ENCODE data around the gene DDR2.
"Not testable (repeated sequence)": the region's sequence is repeated elsewhere in the genome, so short reads cannot be mapped to it uniquely, and the experiment has no call there.

The DDR2 gene

DNA sequence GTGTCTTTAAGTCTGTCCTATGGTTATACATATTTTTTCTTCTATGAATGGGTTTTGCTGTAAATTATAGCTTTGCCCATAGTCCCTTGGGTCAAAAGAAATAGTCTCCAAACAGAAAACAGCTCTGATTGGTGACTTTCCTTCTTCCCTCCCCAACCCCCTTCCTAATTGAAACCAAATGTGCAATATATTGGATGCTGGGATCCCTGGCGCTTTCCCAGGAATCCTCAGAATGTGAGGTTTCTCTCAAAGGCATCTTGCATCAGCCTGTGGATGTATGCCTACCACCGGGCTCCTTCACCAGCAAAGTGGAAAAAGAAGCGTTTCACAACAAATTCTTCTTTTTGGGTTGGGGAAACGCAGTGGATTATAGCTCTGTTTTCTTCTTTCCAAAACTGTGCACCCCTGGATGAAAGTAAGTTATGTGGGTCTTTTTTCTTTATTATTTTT lies at the start of gene DDR2:
Gene DDR2, plus strand, starts transcription at position 248 of the 450 bp plus-strand sequence. CDS start 86,600 bp downstream, outside the sequence.
- DNase-seq (ENCODE audit: low read depth, low spot score), result no peak

GRCh38 chr1:162582901-162583300 lies 49.4 kb upstream of the DDR2 start:
- not testable (repeated sequence) for DNase-seq (ENCODE audit: low read depth, low spot score)

DNA sequence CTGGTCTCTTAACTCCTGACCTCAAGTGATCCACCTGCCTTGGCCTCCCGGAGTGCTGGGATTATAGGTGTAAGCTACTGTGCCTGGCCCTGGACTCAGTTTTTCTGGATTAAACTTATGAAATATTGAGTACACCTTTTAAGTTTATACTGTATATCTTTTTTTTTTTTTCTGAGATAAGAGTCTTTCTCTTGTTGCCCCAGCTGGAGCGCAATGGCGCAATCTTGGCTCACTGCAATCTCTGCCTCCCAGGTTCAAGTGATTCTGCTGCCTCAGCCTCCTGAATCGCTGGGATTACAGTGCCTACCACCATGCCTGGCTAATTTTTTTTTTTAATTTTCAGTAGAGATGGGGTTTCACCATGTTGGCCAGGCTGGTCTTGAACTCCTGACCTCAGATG lies 47.2 kb upstream of the DDR2 start:
- DNase-seq (ENCODE audit: low read depth, low spot score), result not testable (repeated sequence)

- no peak for DNase-seq (ENCODE audit: low read depth, low spot score)
Observed at GRCh38 chr1:162587347-162587746, 44.9 kb upstream of the DDR2 start.

GRCh38 chr1:162587761-162588260 lies 44.5 kb upstream of the DDR2 start:
- DNase-seq (ENCODE audit: low read depth, low spot score), result no peak

- DNase-seq (ENCODE audit: low read depth, low spot score), result no peak
Observed at GRCh38 chr1:162590101-162590500, 42.2 kb upstream of the DDR2 start.

- no peak for DNase-seq (ENCODE audit: low read depth, low spot score)
Observed at GRCh38 chr1:162590686-162591085, 41.6 kb upstream of the DDR2 start.

- DNase-seq (ENCODE audit: low read depth, low spot score), result no peak
Observed at GRCh38 chr1:162596514-162597170, 35.6 kb upstream of the DDR2 start.

GRCh38 chr1:162599451-162599850 lies 32.8 kb upstream of the DDR2 start:
- no peak for DNase-seq (ENCODE audit: low read depth, low spot score)

DNA sequence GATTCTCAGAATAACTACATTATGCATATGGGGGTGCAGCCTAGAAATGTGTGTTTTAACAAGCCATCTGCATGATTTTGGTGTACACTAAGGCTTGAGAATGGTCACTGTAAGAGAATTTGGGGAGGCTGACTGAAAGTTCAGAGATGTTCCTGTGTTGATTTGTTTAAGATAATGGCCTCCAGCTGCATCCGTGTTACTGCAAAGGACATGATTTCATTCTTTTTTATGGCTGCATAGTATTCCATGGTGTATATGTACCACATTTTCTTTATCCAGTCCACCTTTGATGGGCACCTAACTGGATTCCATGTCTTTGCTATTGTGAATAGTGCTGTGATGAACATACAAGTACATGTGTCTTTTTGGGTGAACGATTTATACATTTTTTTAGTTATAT lies 29.1 kb upstream of the DDR2 start:
- not testable (repeated sequence) for DNase-seq (ENCODE audit: low read depth, low spot score)

DNA sequence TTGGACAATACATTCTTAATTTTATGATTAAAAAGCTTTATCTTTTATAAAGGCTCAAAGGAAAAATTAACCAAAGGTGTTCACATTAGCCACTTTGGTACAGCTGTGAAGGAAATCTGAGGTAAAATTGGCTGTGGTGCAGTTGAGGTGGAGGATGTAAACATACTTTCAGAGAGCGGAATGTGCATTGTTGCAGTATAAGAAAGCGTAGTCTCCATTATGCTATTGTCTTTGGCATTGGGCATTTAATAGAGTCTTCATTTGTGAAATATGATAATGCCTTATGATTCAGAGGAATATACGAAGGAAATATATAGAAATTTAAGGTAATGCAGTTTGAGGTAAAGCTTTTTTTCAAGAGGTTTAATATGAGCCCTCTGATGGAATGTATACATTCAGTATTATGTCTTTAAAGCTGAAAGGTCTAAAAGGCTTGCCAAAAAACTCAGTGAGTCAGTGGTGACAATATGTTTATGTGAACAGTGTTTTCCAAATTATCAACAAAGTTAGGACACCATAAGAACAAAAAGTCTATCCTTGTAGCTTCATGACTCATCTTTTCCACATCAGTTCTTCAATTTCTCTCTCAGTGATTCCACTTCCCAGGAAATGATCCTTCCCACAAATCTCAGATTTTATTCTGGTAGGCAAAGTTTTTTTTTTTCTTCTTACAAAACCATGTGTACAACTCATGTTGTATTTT lies 26.9 kb upstream of the DDR2 start:
- DNase-seq (ENCODE audit: low read depth, low spot score), result no peak

GRCh38 chr1:162609306-162609705 lies 23.0 kb upstream of the DDR2 start:
- DNase-seq (ENCODE audit: low read depth, low spot score), result no peak

GRCh38 chr1:162612606-162613400 lies 19.5 kb upstream of the DDR2 start:
- DNase-seq (ENCODE audit: low read depth, low spot score), result no peak

DNA sequence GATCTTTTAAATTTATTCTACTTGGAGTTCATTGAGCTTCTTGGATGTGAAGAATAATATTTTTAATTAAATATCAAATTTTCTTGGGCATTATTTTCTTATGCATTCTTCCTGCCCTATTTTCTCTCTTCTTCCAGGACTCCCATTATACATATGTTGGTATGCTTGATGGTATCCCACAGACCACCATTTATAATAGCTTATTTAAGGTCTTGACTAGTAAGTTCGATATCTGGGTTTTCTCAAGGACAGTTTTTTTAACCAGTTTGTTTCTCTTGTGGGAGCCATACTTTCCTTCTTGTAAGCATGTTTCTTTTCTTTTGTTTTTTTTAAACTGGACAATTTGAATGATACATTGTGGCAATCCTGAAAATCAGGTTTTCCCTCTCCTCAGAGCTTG lies 15.4 kb upstream of the DDR2 start:
- DNase-seq (ENCODE audit: low read depth, low spot score), result no peak

GRCh38 chr1:162617513-162617912 lies 14.8 kb upstream of the DDR2 start:
- no peak for DNase-seq (ENCODE audit: low read depth, low spot score)

GRCh38 chr1:162619076-162619475 lies 13.2 kb upstream of the DDR2 start:
- DNase-seq (ENCODE audit: low read depth, low spot score), result no peak

- DNase-seq (ENCODE audit: low read depth, low spot score), result no peak
Observed at GRCh38 chr1:162621256-162621655, 11.0 kb upstream of the DDR2 start.

DNA sequence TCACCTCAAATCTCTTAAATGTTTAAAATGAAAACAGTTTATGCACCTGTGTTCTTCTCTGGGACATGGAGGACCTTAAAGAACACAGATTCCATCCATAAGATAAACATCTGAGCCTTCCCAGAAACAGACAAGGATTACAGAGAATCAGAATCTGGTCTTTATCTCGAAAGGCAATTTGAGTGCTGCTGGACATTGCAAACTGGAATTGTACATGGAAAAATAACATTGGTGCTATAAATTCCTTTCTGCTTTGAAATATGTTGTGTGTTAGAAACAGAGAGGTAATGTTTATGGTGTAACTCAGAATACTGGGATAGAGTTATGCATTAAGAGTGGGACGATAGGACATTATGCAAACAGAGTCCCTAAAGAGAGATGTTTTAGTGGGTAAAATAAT lies 6.6 kb upstream of the DDR2 start:
- no peak for DNase-seq (ENCODE audit: low read depth, low spot score)

- DNase-seq (ENCODE audit: low read depth, low spot score), result no peak
Observed at GRCh38 chr1:162626094-162626493, 6.2 kb upstream of the DDR2 start.

DNA sequence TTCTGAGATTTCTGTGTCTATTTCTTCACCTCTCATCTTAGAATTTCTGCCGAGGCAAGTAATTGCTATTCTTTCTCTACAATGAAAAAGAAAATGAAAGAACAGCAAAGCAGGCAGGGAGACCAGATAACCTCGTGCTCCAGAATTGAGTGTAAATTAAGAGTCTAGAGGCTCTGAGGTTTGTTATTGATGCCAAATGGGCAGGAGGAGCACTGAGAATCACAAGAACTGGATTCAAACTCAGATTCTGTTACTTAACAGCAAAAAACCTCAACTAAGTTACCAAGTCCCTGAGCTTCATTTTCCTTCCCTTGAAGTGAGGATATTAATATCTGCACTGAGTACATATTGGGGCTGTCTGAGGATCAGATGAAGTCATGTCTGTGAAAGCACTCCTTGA lies 5.5 kb upstream of the DDR2 start:
- DNase-seq (ENCODE audit: low read depth, low spot score), result no peak

DNA sequence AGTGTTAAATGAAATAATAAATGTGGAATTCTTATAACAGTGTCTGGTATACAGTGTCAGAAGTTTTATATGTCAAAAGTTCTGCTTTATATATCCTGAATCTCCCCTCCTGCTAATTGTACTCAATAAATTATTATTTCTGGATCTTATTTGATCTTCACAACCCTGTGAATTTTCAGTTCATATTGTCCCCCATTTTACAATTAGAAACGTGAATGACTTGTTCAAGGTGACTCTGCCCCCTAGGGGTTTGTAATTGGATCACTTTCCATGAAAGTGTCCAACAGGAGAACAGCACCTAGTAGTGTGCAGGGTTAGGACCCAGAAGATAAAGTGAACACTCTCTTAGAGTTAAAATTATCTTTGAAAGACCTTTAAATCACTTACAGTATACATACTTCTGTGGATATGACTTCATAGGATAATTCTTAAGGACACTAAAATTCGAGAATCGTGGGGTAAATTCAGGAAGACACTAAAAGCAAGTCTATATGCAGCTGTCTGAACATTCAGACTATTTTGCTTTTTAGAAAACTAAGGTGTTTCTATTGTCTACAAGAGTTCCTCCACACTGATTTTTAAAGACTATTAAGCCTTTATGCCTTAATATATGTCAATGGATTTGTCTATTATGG lies 4.5 kb upstream of the DDR2 start:
- DNase-seq (ENCODE audit: low read depth, low spot score), result no peak
